Gastroesophageal sphincter (tissue), 4 donors: Measurements from ENCODE around the gene OTULIN. TPM values are rescaled to one million over a fixed set of nuclear protein-coding genes. Genes with fewer than 3 reads are reported as not detected.

Experiments
- ATAC-seq: fragments of 150-250 bp; one replicate; pipeline ENCODE4 v1.9.1; 2016; ENCODE audit warnings: mild to moderate bottlenecking, moderate library complexity
- H3K27ac ChIP-seq, 4 donors: fragments of 200-600 bp; sonication (generic) in 3 of 4; 1 replicate in 3 of 4; 2 replicates in 1 of 4; pipeline ENCODE4 v1.5.1; 2016 to 2019
- H3K27me3 ChIP-seq: fragments of 200-600 bp; sonication (generic); one replicate; pipeline ENCODE4 v1.5.1; 2019
- H3K36me3 ChIP-seq, 2 donors: fragments of 200-600 bp; sonication (generic); one replicate each; pipeline ENCODE4 v1.5.1; 2019; ENCODE audit warnings: control low read depth in 1 of 2
- H3K4me1 ChIP-seq, 3 donors: fragments of 200-600 bp; sonication (generic); 1 replicate in 2 of 3; 2 replicates in 1 of 3; pipeline ENCODE4 v1.5.1; 2016 to 2019; ENCODE audit warnings: control low read depth in 2 of 3
- H3K4me3 ChIP-seq, 2 donors: fragments of 200-600 bp; sonication (generic); one replicate each; pipeline ENCODE4 v1.5.1; 2019; ENCODE audit warnings: mild to moderate bottlenecking in 1 of 2, moderate library complexity in 1 of 2
- H3K9me3 ChIP-seq, 3 donors: fragments of 200-600 bp; sonication (generic); one replicate each; pipeline ENCODE4 v1.5.1; 2017 to 2019; ENCODE audit warnings: control low read depth in 2 of 3
- CTCF ChIP-seq, 4 experiments: fragments of 200-600 bp in 2 of 4; fragments of 450-650 bp in 2 of 4; sonication (generic) in 1 of 4; IDR thresholded peaks; one replicate each; pipeline ENCODE4 v1.5.1; 2017 to 2019; ENCODE audit warnings: antibody characterized with exemption in 4 of 4, mild to moderate bottlenecking in 2 of 4, moderate library complexity in 2 of 4
- EP300 ChIP-seq: sonication (generic); formaldehyde crosslinking; IDR thresholded peaks from one replicate; pipeline ENCODE4 v1.6.1; 2017; ENCODE audit warnings: antibody characterized with exemption, mild to moderate bottlenecking
- POLR2A ChIP-seq, 2 donors: fragments of 450-650 bp; IDR thresholded peaks; one replicate each; pipeline ENCODE4 v1.6.1; 2017; ENCODE audit warnings: antibody characterized with exemption in 2 of 2, mild to moderate bottlenecking in 2 of 2, moderate library complexity in 1 of 2
- POLR2AphosphoS5 ChIP-seq: sonication (generic); formaldehyde crosslinking; IDR thresholded peaks from one replicate; pipeline ENCODE4 v1.6.1; 2017; ENCODE audit warnings: antibody characterized with exemption
- WGBS, 2 donors: methylation state at CpG; one replicate each; pipeline ENCODE4 v1.1.5; 2018; ENCODE audit warnings: low coverage in 1 of 2; 5-methylcytosine and 5-hydroxymethylcytosine counted together
- total RNA-seq, 4 donors: library from RNA; depleted of rRNA; stranded (reverse); fragments of >200 nt; gene quantifications; one replicate each; pipeline ENCODE4 v1.1.0, GENCODE V29; 2016

OTULIN gene
- total RNA-seq, 4 donors from 2014 or later: 19.5 to 27.1 (median 23.6) TPM

GRCh38 chr5:14669975-14670374, 5.5 kb downstream of the OTULIN start:
- WGBS, 2 donors: 60 to 77% methylated on average over 1 of the region's 1 CpG
- Histone ChIP-seq H3K27me3 (no peaks in the 10 kb centered on the region), H3K4me3 (no peak overlapping the region), H3K27ac (no peak overlapping the region), H3K4me1 (peaks cover 10 to 89% (median 28%) of the 10 kb centered on the region in 3 donors), H3K36me3 (peaks cover 0 to 14% of the 10 kb centered on the region in 2 donors), H3K9me3 (no peaks in the 10 kb centered on the region)
- TF ChIP-seq POLR2AphosphoS5 (no peak), CTCF (IDR thresholded peaks at IDR 0.05) (no peak), POLR2A (IDR thresholded peaks at IDR 0.05) (no peak), EP300 (no peak)
- ATAC-seq: no peak

- Histone ChIP-seq H3K4me3 (no peak overlapping the region), H3K9me3 (no peaks in the 10 kb centered on the region), H3K36me3 (peaks cover 0 to 19% of the 10 kb centered on the region in 2 donors), H3K4me1 (peaks cover 4 to 90% (median 21%) of the 10 kb centered on the region in 3 donors), H3K27me3 (no peaks in the 10 kb centered on the region), H3K27ac (no peak overlapping the region)
- WGBS, 2 donors: 15 to 19% methylated on average over 2 of the region's 2 CpGs
- ATAC-seq: no peak
- TF ChIP-seq POLR2A (IDR thresholded peaks at IDR 0.05): no peak
- no peak for TF ChIP-seq POLR2AphosphoS5
- TF ChIP-seq EP300: no peak
- no peak for TF ChIP-seq CTCF (IDR thresholded peaks at IDR 0.05)
Measured at GRCh38 chr5:14671414-14671813, 6.9 kb downstream of the OTULIN start.

- Histone ChIP-seq H3K27ac (no peak overlapping the region), H3K27me3 (no peaks in the 10 kb centered on the region), H3K4me1 (peaks cover 4 to 88% (median 16%) of the 10 kb centered on the region in 3 donors), H3K4me3 (no peak overlapping the region), H3K9me3 (no peaks in the 10 kb centered on the region), H3K36me3 (peaks cover 0 to 23% of the 10 kb centered on the region in 2 donors)
- WGBS, 2 donors: 50 to 71% methylated on average over 1 to 4 of the region's 4 CpGs
- no peak for TF ChIP-seq CTCF (IDR thresholded peaks at IDR 0.05)
- TF ChIP-seq POLR2A (IDR thresholded peaks at IDR 0.05): no peak
- TF ChIP-seq POLR2AphosphoS5: no peak
- TF ChIP-seq EP300: no peak
- no peak for ATAC-seq
Measured at GRCh38 chr5:14672082-14672481, 7.6 kb downstream of the OTULIN start.

- peak; percentile 34 for ATAC-seq
- peaks cover 4 to 81% (median 13%) of the 10 kb centered on the region in 3 donors for H3K4me1 ChIP-seq
- TF ChIP-seq CTCF (IDR thresholded peaks at IDR 0.05) (no peak), POLR2AphosphoS5 (no peak), EP300 (no peak), POLR2A (IDR thresholded peaks at IDR 0.05) (no peak)
- H3K36me3 ChIP-seq: peaks cover 0 to 23% of the 10 kb centered on the region in 2 donors
- H3K9me3 ChIP-seq: no peaks in the 10 kb centered on the region
- no peak overlapping the region for H3K27ac ChIP-seq
- H3K27me3 ChIP-seq: no peaks in the 10 kb centered on the region
- no peak overlapping the region for H3K4me3 ChIP-seq
- 70 to 79% methylated on average over 5 to 7 of the region's 9 CpGs for WGBS, 2 donors
Measured at GRCh38 chr5:14672484-14673394, 8.2 kb downstream of the OTULIN start.

GRCh38 chr5:14673443-14673842, 8.9 kb downstream of the OTULIN start:
- TF ChIP-seq POLR2AphosphoS5 (no peak), CTCF (IDR thresholded peaks at IDR 0.05) (no peak), POLR2A (IDR thresholded peaks at IDR 0.05) (no peak), EP300 (no peak)
- Histone ChIP-seq H3K36me3 (peaks cover 0 to 18% of the 10 kb centered on the region in 2 donors), H3K27ac (no peak overlapping the region), H3K4me1 (peaks cover 4 to 74% (median 13%) of the 10 kb centered on the region in 3 donors), H3K27me3 (no peaks in the 10 kb centered on the region), H3K9me3 (no peaks in the 10 kb centered on the region), H3K4me3 (no peak overlapping the region)
- ATAC-seq: no peak
- WGBS, 2 donors: 77 to 88% methylated on average over 3 of the region's 3 CpGs
